ENCODE results near the gene PAN2. TPM values are rescaled to one million over a fixed set of nuclear protein-coding genes. Genes with fewer than 3 reads are reported as not detected.

Gene PAN2
- total RNA-seq, 1 donor, result 23.0 TPM

DNA sequence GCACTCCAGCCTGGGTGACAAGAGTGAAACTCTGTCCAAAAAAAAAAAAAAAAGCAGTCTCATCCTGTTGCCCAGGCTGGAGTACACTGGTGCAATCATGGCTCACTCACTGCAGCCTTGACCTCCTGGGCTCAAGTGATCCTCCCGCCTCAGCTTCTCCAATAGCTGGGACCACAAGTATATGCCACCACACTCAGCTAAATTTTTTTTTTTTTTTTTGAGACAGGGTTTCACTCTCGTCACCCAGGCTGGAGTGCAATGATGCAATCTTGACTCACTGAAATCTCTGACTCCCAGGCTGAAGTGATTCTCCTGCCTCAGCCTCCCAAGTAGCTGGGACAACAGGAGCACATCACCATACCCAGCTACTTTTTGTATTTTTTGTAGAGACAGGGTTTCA, 12.8 kb downstream of the PAN2 start:
- DNase-seq (ENCODE audit: low read depth), result no peak
- no peak overlapping the region for H3K4me3 ChIP-seq (ENCODE audit: low read depth, low read length)
- TF ChIP-seq, protein P1, sequence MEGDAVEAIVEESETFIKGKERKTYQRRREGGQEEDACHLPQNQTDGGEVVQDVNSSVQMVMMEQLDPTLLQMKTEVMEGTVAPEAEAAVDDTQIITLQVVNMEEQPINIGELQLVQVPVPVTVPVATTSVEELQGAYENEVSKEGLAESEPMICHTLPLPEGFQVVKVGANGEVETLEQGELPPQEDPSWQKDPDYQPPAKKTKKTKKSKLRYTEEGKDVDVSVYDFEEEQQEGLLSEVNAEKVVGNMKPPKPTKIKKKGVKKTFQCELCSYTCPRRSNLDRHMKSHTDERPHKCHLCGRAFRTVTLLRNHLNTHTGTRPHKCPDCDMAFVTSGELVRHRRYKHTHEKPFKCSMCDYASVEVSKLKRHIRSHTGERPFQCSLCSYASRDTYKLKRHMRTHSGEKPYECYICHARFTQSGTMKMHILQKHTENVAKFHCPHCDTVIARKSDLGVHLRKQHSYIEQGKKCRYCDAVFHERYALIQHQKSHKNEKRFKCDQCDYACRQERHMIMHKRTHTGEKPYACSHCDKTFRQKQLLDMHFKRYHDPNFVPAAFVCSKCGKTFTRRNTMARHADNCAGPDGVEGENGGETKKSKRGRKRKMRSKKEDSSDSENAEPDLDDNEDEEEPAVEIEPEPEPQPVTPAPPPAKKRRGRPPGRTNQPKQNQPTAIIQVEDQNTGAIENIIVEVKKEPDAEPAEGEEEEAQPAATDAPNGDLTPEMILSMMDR (IDR thresholded peaks at IDR 0.05; ENCODE audit: insufficient read depth, low read length), result no peak

DNA sequence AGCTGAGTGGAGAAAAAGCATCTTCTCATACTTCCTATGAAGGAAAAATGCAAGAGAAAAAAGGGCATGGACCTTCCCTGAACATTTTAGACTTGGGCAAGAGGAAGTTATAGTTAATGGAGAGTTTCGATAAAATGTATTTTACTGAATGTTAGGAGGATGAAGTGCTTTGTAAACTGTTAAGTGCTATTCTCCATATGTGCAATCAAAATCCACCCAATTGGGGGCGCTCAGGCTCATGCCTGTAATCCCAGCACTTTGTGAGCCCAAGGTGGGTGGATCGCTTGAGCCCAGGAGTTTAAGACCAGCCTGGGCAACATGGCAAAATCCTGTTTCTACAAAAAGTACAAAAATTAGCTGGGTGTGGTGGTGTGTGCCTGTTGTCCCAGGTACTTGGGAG, 16.1 kb downstream of the PAN2 start:
- no peak overlapping the region for H3K4me3 ChIP-seq (ENCODE audit: low read depth, low read length)
- DNase-seq (ENCODE audit: low read depth), result no peak
- TF ChIP-seq, protein P1 (IDR thresholded peaks at IDR 0.05; ENCODE audit: insufficient read depth, low read length), result no peak

DNA sequence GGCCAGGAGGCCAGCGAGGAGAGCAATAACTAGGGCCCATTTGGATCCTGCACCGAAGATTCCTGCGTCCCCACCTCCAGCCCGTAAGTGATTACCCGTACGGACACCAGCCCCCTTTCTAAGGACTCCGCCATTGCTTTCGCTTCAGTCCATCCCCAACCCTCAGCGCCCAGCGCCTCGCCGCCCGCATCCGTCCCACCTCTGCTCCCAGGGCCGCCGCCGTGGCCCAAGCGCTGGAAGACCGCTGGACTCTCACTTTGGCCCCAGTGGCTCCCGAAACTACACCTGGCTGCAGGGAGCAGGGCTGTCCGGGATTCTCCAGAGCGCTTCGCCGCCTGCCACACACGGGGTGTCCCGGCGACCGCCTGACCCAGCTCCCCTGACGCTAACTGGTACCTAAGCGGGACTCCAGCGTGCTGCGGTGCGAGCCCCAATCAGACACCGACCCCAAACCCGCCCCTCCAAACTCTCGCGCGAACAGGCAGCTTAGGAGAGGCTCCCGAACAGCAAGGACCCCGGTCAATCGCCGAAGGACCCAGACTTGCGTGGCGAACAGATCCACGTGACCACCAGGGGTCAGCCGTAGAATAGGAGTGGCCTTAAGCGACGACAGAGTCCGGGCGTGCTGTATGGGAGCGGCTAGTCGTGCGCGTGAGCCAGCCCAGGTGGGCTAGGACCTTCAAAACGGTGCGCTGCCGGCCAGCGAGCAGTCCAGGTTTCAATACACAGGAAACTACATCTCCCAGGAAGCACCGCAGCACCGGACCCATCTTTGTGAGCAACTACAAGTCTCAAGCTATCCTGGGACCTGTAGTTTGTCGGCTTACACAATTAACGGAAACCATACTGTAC, 18.0 kb downstream of the PAN2 start, which contains the start of gene CNPY2:
Gene CNPY2 (minus strand): TSS at position 367 of the 852 bp plus-strand sequence. CDS start 771 bp downstream, outside the sequence.
- peak; percentile 96 for DNase-seq (ENCODE audit: low read depth)

DNA sequence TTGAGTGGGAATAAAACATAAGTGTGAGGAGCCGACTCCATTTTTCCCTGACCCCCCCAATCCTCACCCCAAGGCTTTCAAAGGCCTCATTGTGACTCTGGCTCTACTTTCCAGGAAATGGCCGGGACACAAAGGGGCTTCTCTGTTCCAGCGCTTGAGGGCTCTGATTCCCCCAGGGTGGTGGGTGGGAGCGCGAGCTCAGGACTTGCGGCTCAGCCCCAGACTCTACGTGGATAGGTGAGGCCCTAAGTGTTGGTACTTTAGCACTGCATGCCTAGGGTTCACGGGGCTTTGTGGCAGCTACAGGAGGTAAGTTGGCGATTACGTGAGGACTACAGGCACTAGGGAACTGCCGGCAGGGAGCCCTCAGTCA, 18.6 kb downstream of the PAN2 start:
- DNase-seq (ENCODE audit: low read depth), result no peak
- H3K4me3 ChIP-seq (ENCODE audit: low read depth, low read length), result peak overlapping the region; percentile 99
- TF ChIP-seq, protein P1 (IDR thresholded peaks at IDR 0.05; ENCODE audit: insufficient read depth, low read length), result no peak

More for the DNA sequence above, 18.0 kb downstream of the PAN2 start, which contains the start of gene CNPY2:
- H3K4me3 ChIP-seq (ENCODE audit: low read depth, low read length), result peak within 1 kb of the TSS; percentile 99
- TF ChIP-seq, protein P1 (IDR thresholded peaks at IDR 0.05; ENCODE audit: insufficient read depth, low read length), result no peak

DNA sequence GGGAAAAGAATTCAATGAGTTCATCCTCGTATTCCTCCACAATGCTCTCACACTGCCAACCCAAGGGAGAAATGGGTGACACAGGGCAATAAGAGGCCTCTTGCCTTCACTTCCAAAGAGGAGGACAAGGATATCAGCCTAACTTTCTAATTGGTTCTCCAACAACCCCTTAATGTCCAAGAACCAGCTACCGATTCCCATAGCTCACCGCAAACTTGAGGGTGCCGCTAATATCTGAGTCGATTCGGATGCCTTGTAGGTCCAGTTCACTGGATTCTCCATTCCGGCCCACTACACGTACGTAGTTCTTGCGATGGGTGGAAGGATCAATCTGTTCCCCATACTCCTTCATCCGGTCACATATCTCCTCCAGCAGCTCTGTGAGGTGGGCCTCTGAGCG, 22.8 kb downstream of the PAN2 start:
- DNase-seq (ENCODE audit: low read depth), result no peak
- TF ChIP-seq, protein P1 (IDR thresholded peaks at IDR 0.05; ENCODE audit: insufficient read depth, low read length), result no peak
- H3K4me3 ChIP-seq (ENCODE audit: low read depth, low read length), result no peak overlapping the region

DNA sequence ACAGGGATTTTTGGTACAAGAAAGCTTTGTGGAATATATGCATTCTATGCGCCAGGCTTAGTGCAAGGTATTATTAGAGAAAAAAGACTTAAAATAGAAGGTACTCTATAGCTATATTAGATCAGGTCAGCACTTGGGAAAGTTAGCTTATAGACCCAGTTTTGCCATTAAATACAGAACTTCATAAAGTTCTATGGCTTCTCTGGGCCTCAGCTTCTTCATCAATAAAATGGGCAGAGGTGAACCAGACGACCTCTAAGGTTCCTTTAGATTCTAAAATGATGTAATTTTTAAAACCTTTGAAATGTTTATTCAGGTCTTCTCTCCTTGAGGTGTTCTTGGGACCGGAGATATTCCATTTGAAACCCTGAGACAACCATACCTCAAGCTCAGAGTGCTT, 25.1 kb downstream of the PAN2 start:
- DNase-seq (ENCODE audit: low read depth), result no peak
- TF ChIP-seq, protein P1 (IDR thresholded peaks at IDR 0.05; ENCODE audit: insufficient read depth, low read length), result no peak
- no peak overlapping the region for H3K4me3 ChIP-seq (ENCODE audit: low read depth, low read length)

Measured in fibroblast of the aortic adventitia (primary cell).